HUES6 (cell line): Measurements from ENCODE around the gene IGIP.

Experiments
- H3K27ac ChIP-seq: 2 replicates; pipeline ENCODE4 v1.7.0; 2013; ENCODE audit warnings: low read depth, mild to moderate bottlenecking, low read length, inconsistent platforms
- H3K27me3 ChIP-seq: 2 replicates; pipeline ENCODE4 v1.6.1; 2013; ENCODE audit warnings: low read length; ENCODE audit not compliant: control insufficient read depth, insufficient read depth
- H3K36me3 ChIP-seq: 2 replicates; pipeline ENCODE4 v1.6.1; 2013; ENCODE audit warnings: low read length; ENCODE audit not compliant: control insufficient read depth, insufficient read depth
- H3K4me1 ChIP-seq: 2 replicates; pipeline ENCODE4 v1.6.1; 2013; ENCODE audit warnings: low read length; ENCODE audit not compliant: control insufficient read depth, insufficient read depth
- H3K4me3 ChIP-seq: 2 replicates; pipeline ENCODE4 v1.5.1; 2013; ENCODE audit warnings: low read depth, low read length
- H3K9ac ChIP-seq: one replicate; pipeline ENCODE4 v1.6.1; 2013; ENCODE audit warnings: mild to moderate bottlenecking, low read length
- H3K9me3 ChIP-seq: 2 replicates; pipeline ENCODE4 v1.6.1; 2013; ENCODE audit warnings: low read depth, low read length; ENCODE audit not compliant: control insufficient read depth, insufficient read depth

IGIP gene

GRCh38 chr5:140104100-140104499 lies 21.6 kb upstream of the IGIP start:
- no peaks in the 10 kb centered on the region for H3K9me3 ChIP-seq
- H3K27me3 ChIP-seq, result peaks cover 68% of the 10 kb centered on the region
- no peaks in the 10 kb centered on the region for H3K36me3 ChIP-seq
- H3K4me3 ChIP-seq, result no peak overlapping the region
- H3K27ac ChIP-seq, result no peak overlapping the region
- H3K9ac ChIP-seq, result no peak overlapping the region
- no peaks in the 10 kb centered on the region for H3K4me1 ChIP-seq

DNA sequence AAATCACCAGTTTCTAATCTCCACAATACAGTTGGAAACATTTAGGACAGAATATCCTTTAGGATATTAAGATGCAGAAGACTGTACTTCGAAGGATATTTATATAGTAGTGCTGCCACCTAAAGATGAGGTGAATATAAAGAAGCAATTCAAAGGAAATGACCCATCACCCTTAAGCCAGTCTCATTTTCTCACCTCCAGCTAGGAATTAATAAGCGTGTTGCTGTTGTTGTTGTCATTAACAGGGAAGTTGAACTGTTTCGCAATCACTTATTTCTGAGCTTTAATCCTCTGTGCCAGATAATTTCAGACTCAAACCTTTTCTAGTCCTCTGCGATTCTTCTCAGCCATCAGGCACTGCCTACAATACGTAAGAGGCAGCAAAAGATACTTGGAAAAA lies 19.6 kb upstream of the IGIP start:
- H3K4me3 ChIP-seq, result no peak overlapping the region
- H3K27me3 ChIP-seq, result peaks cover 80% of the 10 kb centered on the region
- no peak overlapping the region for H3K27ac ChIP-seq
- H3K9me3 ChIP-seq, result no peaks in the 10 kb centered on the region
- no peaks in the 10 kb centered on the region for H3K36me3 ChIP-seq
- no peak overlapping the region for H3K9ac ChIP-seq
- H3K4me1 ChIP-seq, result peaks cover 9% of the 10 kb centered on the region

DNA sequence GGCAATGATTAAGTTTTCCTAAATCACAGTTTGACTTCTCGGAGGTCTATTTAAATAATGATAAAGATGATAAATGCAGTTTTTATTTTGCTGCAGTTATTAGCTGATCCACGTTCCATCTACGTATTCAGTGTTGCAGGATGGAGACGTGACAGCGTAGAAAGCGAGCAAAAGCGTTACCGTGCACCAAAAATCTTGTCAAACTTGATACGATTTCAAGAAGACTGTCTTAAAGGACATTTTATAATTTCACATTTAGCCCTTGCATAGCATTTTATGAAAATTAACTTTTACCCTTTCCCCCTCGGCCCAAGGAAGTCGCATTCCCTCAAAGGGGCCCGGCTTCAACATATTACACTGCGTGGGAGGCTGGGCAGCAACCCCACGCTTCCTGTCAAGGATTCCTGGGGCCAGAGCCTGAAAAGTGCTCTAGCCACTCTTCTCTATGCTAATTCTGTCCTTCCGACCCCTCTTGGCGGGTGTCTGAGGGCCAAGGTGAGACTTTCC lies 18.9 kb upstream of the IGIP start:
- Histone ChIP-seq H3K9me3 (no peaks in the 10 kb centered on the region), H3K27ac (no peak overlapping the region; the same call in 1 of the 2 replicates), H3K4me3 (peak overlapping the region; percentile 82), H3K27me3 (peaks cover 87% of the 10 kb centered on the region), H3K36me3 (no peaks in the 10 kb centered on the region), H3K9ac (peak overlapping the region; percentile 78), H3K4me1 (peaks cover 16% of the 10 kb centered on the region)

DNA sequence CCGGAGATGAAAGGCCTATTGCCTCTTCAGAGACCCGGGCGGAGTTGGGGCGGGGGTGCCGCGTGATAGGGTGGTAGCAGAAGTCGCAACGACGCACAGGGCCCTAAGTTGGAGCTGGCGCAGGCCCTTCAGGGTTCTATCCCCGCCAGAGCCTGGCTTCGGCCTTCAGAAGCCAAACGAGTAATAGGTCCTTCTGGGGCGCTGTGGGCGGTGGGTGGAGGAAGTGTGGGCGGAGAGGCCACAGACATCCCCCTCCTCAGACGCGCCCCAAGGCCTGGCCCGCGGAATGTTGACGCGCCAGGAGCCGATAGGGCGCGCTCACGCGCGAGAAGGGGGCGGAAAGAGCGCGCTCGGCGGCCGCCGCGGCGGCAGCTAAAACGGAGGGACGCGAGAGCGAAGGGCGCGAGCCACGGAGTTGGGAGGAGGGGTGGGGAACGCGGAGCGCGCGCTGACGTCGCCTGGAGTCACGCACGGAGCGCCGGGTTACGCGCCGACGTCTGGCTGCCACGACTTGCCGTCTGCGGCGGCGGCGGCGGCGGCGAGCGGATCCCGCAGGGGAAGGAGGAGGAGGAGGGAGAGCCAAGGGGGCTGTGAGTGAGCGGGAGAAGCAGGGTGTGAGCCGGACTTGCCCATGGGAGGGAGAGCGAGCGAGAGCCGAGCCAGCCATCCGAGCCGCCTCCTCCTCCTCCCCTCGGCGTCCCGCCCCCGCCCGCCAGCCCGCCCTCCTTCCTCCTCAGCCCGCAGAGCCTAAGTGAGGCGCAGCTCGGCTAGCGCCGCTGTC lies 18.2 kb upstream of the IGIP start:
- Histone ChIP-seq H3K4me1 (peaks cover 22% of the 10 kb centered on the region), H3K4me3 (peak overlapping the region; percentile 82), H3K9me3 (no peaks in the 10 kb centered on the region), H3K9ac (peak overlapping the region; percentile 78), H3K36me3 (no peaks in the 10 kb centered on the region), H3K27me3 (peaks cover 89% of the 10 kb centered on the region), H3K27ac (peak overlapping the region; percentile 2; the same call in 1 of the 2 replicates)

DNA sequence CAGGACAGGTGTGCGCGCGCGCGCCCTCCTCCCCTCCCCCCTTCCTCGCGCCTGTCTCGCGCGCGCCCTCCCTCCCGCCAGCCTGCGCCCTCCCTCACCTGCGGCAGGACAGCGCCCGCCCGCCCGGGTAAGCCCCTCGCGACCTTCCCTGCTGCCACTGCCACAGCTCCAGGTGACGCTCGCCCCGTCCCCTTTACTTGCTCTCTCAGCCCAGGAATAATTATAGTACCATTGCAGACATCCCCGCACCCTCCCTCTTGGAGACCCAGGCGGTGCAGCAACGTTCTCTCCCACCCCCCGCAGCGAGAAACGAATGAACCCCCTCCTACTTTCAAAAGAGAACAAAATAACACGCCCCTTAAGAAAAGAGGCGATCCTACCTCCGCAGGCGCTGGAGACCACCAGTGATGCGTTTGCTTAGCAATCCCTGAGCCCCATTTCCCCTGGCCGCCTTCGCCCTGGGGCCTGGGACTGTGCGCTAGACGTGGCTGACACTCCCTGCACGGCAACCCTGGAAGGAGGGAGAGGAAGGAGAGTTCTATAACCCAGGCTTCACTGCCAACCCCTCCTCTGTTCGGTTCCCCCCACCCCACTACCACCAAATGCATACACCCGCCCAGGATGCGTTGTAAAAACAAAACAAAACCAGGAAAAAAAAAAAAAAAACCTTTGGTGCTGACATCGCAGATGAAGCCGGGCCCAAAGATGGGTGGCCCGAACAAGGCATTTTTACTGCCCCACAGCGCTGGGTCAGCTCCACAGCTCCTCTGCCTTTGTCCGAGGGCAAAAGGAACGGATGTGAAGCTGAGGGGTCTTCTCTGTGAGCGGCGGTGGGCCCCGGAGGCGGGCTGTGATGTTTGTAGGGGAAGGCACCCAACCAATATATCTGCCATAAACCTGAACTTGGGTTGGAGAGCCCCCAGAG lies 17.4 kb upstream of the IGIP start:
- H3K36me3 ChIP-seq, result no peaks in the 10 kb centered on the region
- H3K27me3 ChIP-seq, result peaks cover 90% of the 10 kb centered on the region
- H3K9ac ChIP-seq, result peak overlapping the region; percentile 30
- peak overlapping the region; percentile 82 for H3K4me3 ChIP-seq
- H3K4me1 ChIP-seq, result peaks cover 24% of the 10 kb centered on the region
- H3K27ac ChIP-seq, result no peak overlapping the region
- no peaks in the 10 kb centered on the region for H3K9me3 ChIP-seq

DNA sequence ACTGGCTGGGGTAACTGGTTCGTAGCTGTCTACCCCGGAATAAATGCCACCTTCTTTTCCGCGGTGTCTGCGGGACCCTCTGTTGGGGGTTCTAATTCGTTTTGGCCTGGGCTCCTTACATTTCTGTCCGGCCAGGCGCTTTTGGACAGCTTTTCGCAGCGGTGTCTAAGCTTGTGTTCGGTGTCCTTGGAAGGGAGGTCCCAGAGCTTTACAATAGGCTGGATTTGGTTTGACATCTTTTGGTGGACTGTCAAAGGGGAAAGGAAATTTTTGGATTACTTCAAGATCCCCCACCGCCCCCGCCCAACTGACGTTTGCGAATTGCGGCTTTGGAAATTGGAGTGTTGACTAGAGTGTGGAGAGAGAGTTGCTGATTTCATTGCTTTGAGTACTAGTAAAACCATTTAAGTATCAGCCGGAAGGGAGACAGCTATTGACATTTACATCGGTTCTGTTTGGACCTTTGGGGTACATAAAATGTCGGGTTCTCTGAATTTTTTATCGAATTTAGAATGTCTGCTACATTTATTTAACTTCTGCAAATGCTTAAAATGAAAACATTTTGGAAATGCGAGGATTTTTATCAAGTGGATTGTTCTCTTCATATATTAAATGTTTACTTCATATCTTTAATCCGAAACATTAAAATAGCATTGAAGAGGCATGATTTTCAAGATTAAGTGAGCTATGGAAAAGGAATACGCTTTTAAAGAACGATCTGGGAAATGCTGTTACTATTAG lies 16.5 kb upstream of the IGIP start:
- Histone ChIP-seq H3K27me3 (peaks cover 85% of the 10 kb centered on the region), H3K9ac (no peak overlapping the region), H3K36me3 (no peaks in the 10 kb centered on the region), H3K4me3 (peak overlapping the region; percentile 82), H3K4me1 (peaks cover 24% of the 10 kb centered on the region), H3K27ac (no peak overlapping the region), H3K9me3 (no peaks in the 10 kb centered on the region)

DNA sequence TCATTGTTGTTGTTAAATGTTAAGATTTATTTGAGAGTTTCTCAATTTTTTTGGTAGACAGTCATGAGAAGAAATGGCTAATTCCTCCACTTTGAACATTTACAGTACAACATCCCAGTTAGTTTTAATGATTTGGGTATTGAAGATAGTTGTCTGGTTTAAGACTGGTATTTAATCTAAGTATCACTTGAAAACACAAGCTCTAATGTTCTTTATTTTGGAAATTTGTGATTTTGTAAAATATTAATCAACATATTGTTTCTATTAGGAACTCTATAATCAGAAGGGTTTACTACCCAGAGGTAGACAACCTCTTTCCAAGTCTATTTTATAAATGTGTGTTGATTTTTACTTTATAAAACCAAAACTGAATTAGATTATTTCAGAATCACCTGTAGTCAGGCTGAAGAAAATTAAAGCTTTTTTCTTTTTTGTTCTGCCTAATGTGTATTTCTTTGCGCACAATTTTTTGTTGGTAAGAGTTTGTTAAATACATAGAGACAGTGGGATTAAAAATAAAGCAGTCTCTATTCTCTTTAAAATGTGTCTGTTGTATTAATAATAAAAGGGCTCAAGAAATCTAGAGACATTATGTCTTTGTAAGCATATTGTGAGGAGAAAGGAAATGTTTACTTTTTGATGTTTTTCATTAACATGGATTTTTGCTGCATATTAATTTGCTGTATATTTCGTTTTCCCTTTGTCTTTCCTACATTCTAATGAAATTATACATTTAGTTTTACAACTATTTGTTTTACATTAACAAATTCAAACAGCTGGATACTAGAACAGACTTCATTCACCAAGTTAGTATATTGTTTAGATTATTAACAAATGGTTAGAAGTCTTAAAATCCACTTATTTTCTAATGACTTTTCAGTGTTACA lies 15.7 kb upstream of the IGIP start:
- Histone ChIP-seq H3K36me3 (no peaks in the 10 kb centered on the region), H3K4me1 (peaks cover 24% of the 10 kb centered on the region), H3K9me3 (no peaks in the 10 kb centered on the region), H3K9ac (no peak overlapping the region), H3K27ac (no peak overlapping the region), H3K4me3 (no peak overlapping the region), H3K27me3 (peaks cover 83% of the 10 kb centered on the region)

- peaks cover 83% of the 10 kb centered on the region for H3K27me3 ChIP-seq
- H3K4me3 ChIP-seq, result peak overlapping the region; percentile 46
- no peaks in the 10 kb centered on the region for H3K36me3 ChIP-seq
- H3K4me1 ChIP-seq, result peaks cover 24% of the 10 kb centered on the region
- no peak overlapping the region for H3K27ac ChIP-seq
- H3K9ac ChIP-seq, result no peak overlapping the region
- no peaks in the 10 kb centered on the region for H3K9me3 ChIP-seq
Measured at GRCh38 chr5:140110646-140110957, 15.1 kb upstream of the IGIP start.

GRCh38 chr5:140111011-140111858 lies 14.5 kb upstream of the IGIP start:
- Histone ChIP-seq H3K9ac (no peak overlapping the region), H3K4me1 (peaks cover 24% of the 10 kb centered on the region), H3K27me3 (peaks cover 80% of the 10 kb centered on the region), H3K36me3 (no peaks in the 10 kb centered on the region), H3K4me3 (peak overlapping the region; percentile 46), H3K9me3 (no peaks in the 10 kb centered on the region), H3K27ac (no peak overlapping the region)
